C4-2B (cell line): Measurements from ENCODE around the gene FAM222B.
"Not testable (repeated sequence)": the region's sequence is repeated elsewhere in the genome, so short reads cannot be mapped to it uniquely, and the experiment has no call there.

Source experiments
- H3K27ac ChIP-seq: fragments of 450-650 bp; 2 replicates; pipeline ENCODE4 v1.5.1; 2017
- CTCF ChIP-seq: fragments of 450-650 bp; conservative IDR thresholded peaks from 2 replicates; pipeline ENCODE4 v1.5.1; 2017; ENCODE audit warnings: mild to moderate bottlenecking
- ZFX ChIP-seq: fragments of 450-650 bp; IDR thresholded peaks from 2 replicates; pipeline ENCODE4 v1.6.1; 2017

FAM222B gene

GRCh38 chr17:28878981-28879380 lies 36.4 kb upstream of the FAM222B start:
- H3K27ac ChIP-seq, result no peak overlapping the region
- TF ChIP-seq ZFX, result no peak
- TF ChIP-seq CTCF, result no peak

- H3K27ac ChIP-seq, result no peak overlapping the region
- TF ChIP-seq ZFX (no peak), CTCF (no peak)
Observed at GRCh38 chr17:28878158-28878910, 35.7 kb upstream of the FAM222B start.

GRCh38 chr17:28877150-28877711 lies 34.6 kb upstream of the FAM222B start:
- not testable (repeated sequence) for H3K27ac ChIP-seq

- TF ChIP-seq CTCF (no peak), ZFX (no peak)
- no peak overlapping the region for H3K27ac ChIP-seq
Observed at GRCh38 chr17:28875848-28876550, 33.4 kb upstream of the FAM222B start.

GRCh38 chr17:28874750-28875149 lies 32.2 kb upstream of the FAM222B start:
- TF ChIP-seq ZFX, result no peak
- TF ChIP-seq CTCF, result no peak
- no peak overlapping the region for H3K27ac ChIP-seq

- TF ChIP-seq CTCF (no peak), ZFX (no peak)
Observed at GRCh38 chr17:28873839-28874238, 31.2 kb upstream of the FAM222B start.

GRCh38 chr17:28871056-28871579 lies 28.5 kb upstream of the FAM222B start:
- no peak overlapping the region for H3K27ac ChIP-seq
- no peak for TF ChIP-seq CTCF
- TF ChIP-seq ZFX, result no peak

More at GRCh38 chr17:28873839-28874238, 31.2 kb upstream of the FAM222B start:
- no peak overlapping the region for H3K27ac ChIP-seq
